HG02852 (cell line): ENCODE data around the gene COX7C.
"Not testable (repeated sequence)": the region's sequence is repeated elsewhere in the genome, so short reads cannot be mapped to it uniquely, and the experiment has no call there.

Experiments
- ATAC-seq: cut with Tn5 transposase; IDR thresholded peaks from one replicate; pipeline ENCODE4 v1.9.1; 2021; ENCODE audit warnings: mild to moderate bottlenecking, moderate library complexity; ENCODE audit not compliant: unreplicated experiment

COX7C gene

GRCh38 chr5:86617756-86618576, at the start of gene COX7C:
TSS of gene COX7C (plus strand) at chr5:86617941. CDS start at chr5:86618056, 115 bp downstream.
- ATAC-seq: peak; percentile 97

- ATAC-seq: not testable (repeated sequence)
Observed at GRCh38 chr5:86569522-86570426, 48.0 kb upstream of the COX7C start.

- ATAC-seq: no peak
Observed at GRCh38 chr5:86570427-86571083, 47.2 kb upstream of the COX7C start.

- not testable (repeated sequence) for ATAC-seq
Observed at GRCh38 chr5:86571109-86571508, 46.6 kb upstream of the COX7C start.

- ATAC-seq: no peak
Observed at GRCh38 chr5:86572825-86573517, 44.8 kb upstream of the COX7C start.

GRCh38 chr5:86579502-86579901, 38.2 kb upstream of the COX7C start:
- no peak for ATAC-seq

GRCh38 chr5:86596476-86596875, 21.3 kb upstream of the COX7C start:
- ATAC-seq: no peak

GRCh38 chr5:86605881-86606280, 11.9 kb upstream of the COX7C start:
- ATAC-seq: no peak

- ATAC-seq: no peak
Observed at GRCh38 chr5:86613455-86613854, 4.3 kb upstream of the COX7C start.

- ATAC-seq: no peak
Observed at GRCh38 chr5:86617309-86617755, 409 bp upstream of the COX7C start.

- ATAC-seq: no peak
Observed at GRCh38 chr5:86623785-86624483, 6.2 kb downstream of the COX7C start.

GRCh38 chr5:86625148-86625547, 7.4 kb downstream of the COX7C start:
- ATAC-seq: no peak

GRCh38 chr5:86626149-86626548, 8.4 kb downstream of the COX7C start:
- ATAC-seq: no peak

GRCh38 chr5:86631165-86631564, 13.4 kb downstream of the COX7C start:
- no peak for ATAC-seq

GRCh38 chr5:86640998-86641397, 23.3 kb downstream of the COX7C start:
- ATAC-seq: no peak

GRCh38 chr5:86644843-86645242, 27.1 kb downstream of the COX7C start:
- ATAC-seq: no peak

GRCh38 chr5:86645885-86646284, 28.1 kb downstream of the COX7C start:
- no peak for ATAC-seq

GRCh38 chr5:86646671-86647070, 28.9 kb downstream of the COX7C start:
- ATAC-seq: no peak

GRCh38 chr5:86649832-86650505, 32.2 kb downstream of the COX7C start:
- no peak for ATAC-seq
